GM21529 (cell line): ENCODE data around the gene DOCK2.

Source experiments
- ATAC-seq: cut with Tn5 transposase; IDR thresholded peaks from one replicate; pipeline ENCODE4 v1.9.1; 2021; ENCODE audit not compliant: unreplicated experiment

Gene DOCK2

DNA sequence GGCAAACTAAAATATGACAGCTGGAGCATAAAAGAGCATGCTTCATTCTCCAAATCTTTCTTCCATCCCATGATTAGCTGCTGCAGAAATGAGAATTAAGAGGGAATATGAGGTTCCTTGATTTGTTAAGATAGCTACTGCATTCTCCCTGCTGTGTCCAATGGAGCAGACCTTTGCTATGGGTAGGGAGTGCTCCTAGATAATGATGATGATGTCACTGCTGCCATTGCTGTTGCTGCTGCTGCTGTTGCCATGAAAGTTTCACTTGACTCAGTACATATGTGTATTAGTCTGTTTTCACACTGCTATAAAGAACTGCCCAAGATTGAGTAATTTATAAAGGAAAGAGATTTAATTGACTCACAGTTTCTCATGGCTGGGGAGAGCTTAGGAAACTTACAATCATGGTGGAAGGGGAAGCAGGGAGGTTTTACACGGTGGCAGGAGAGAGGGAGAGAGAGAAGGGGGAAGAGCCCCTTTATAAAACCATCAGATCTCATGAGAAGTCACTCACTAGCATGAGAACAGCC, 214.3 kb downstream of the DOCK2 start:
- no peak for ATAC-seq

DNA sequence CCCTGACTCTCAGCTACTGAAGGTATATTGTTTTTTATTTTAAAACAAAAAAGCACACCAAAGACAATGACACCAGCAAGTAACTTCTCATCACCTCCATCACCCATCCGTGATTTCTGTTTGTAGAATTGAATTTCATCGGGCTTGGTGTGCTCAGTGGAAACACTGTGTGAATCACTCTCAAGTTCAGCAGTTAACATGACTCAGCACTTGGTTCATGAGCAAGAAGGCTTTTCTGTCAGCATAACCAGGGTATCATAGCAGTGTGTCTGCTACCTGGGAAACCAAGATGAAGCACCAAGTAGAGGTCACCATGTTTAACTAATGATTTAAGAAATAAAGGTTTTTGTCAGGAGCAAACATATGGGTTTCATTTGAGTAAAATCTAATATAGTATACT, 219.5 kb downstream of the DOCK2 start:
- no peak for ATAC-seq

GRCh38 chr5:169860585-169860984, 223.5 kb downstream of the DOCK2 start:
- peak; percentile 72 for ATAC-seq

GRCh38 chr5:169861433-169861832, 224.4 kb downstream of the DOCK2 start:
- no peak for ATAC-seq

DNA sequence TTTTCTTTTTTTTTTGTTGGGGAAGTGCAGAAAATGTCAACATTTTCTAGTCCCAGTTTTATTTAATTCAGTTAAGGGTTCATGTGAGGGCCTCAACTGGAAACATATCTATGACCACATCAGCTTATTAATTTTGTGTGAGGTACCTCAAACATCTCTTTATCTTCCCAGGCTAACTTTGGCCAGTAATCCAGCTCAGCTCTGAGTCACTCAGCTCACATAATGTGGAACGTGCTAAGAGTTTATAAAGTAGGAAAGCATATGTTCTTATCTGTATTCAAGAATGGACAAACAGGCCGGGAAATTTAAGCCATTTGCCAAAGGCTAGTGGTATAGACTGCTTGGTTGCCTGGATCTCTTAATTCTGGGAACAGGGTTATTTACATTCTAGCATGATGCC, 224.9 kb downstream of the DOCK2 start:
- no peak for ATAC-seq

- no peak for ATAC-seq
Measured at GRCh38 chr5:169862391-169862811, 225.3 kb downstream of the DOCK2 start.

DNA sequence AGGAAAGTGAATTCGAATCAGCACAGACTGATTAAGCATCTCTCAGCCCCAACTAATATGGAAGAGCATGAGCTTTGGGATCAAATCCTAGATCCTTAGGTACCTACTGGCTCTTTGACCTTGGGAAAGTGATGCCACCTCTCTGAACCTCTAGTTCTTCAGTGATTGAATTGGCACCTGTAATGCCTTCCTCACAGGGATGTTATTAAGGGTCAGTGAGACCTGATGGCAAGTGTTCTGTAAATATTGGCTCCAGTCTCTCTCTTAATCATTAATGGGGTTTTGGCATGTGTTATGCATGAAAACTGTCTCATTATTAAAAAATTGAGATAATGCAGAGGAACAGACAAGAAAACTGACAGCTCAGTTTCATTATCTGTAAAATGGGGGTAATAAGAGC, 227.4 kb downstream of the DOCK2 start:
- ATAC-seq = no peak

DNA sequence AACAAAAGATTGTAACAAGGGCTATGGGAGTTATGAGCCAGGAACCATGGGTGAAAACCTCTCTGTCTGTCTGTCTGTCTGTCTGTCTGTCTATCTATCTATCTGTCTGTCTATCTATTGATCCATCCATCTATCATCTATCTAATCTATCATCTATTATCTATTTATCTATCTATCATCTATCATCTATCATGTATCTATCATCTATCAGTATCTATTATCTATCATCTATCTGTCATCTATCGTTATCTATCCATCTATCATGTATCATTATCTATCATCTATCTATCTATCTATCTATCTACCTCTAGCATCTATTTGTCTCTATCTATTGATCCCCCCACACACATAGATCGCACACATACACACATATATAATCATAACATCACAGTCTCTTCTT, 230.3 kb downstream of the DOCK2 start:
- no peak for ATAC-seq

DNA sequence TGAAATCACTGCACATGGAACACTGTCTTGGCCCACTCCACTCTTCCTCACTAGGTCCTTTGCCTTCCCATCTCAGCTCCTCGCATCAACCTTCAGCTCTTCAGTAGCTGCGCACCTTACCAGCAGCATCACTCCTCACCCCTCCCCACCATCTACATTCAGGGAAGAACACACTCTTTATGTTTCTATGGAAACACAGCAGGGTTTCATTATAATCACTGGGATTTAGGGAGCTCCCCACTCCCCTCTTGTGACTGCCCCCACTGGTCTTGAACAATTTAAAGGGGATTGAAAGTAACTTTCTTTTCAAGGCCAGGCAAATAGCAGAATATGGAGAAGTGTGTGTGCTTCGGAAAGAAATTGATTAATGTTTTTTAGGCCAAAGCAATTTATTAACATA, 232.0 kb downstream of the DOCK2 start:
- no peak for ATAC-seq

GRCh38 chr5:169870211-169870610, 233.1 kb downstream of the DOCK2 start:
- no peak for ATAC-seq

DNA sequence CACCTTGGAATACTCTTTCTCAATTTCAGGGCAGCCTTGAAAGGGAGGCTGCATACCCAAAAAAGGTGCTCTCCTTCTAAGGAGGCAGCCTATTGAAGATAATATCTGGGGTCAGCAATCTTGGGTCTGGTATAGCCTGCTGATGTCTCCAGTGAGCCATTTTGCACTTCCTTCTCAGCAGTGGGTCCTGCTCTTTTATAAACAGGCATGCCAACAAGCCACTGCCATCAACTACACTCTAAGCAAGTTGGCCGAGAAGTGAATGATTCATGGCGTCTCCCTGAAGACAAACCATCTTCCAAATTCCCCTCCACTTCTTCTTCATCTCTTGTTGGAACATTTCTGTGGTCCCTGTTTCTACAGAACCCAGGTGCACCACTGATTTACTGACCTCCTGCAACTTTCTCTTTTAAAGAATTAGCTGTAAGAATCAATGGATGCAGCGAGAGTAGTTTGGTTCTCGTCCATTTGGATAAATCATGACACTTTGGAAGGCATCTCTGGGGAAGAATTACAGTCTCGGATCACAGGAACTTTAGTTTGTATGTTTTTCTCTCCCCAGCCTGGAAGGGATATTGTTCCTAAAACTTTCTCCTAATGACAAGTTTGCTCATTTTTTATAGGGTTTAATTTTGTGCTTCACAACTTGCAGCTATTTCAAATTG, 234.9 kb downstream of the DOCK2 start:
- ATAC-seq = no peak

DNA sequence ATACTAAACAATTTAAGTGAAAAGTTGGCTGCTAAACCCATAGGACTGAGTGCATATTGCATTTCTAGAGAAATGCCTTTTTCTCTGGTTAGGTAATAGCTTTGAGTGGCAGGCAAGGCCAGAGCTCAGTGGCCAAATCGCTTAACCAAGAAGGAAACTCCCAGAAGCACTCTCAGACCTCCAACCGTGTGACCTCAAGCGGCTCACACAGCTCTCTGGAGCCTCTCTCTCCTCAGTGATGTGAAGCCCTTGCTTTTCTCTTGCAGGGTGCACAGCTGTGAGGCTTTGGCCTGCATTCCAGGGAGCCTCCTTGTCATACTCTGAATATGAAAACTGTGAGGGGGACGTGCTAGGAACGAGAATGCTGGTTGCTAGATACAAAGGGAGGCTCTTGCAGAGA, 236.6 kb downstream of the DOCK2 start:
- ATAC-seq = no peak

- no peak for ATAC-seq
Measured at GRCh38 chr5:169874621-169875020, 237.5 kb downstream of the DOCK2 start.

DNA sequence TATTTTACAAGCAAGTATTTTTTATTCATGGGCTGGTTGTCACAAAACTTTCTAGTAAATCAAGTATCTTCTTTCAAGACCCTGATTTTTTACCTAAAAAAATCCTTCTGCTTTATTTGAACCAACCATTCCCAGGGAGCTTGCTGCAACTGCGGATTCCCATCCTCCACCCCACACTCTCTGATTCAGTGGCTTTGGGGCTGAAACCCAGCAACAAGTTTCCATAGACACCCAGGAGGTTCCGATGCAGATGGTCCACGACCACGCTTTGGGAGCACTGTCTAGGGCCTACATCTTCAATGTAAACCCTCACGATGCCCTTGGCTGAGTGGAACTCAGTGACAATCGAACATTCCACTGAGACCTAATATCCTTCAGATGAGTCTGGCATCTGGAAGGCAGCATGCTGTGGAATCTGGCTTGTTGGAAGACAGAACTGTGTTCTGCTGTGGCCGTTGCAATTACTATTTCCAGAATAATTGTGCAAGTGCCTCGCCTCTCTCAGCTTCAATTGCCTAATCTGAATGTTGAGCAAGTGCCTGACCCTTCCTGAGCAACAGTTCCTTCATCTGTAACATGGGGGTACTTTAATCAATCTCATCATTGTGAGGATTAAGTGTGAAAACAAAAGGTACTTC, 238.1 kb downstream of the DOCK2 start:
- ATAC-seq = no peak

DNA sequence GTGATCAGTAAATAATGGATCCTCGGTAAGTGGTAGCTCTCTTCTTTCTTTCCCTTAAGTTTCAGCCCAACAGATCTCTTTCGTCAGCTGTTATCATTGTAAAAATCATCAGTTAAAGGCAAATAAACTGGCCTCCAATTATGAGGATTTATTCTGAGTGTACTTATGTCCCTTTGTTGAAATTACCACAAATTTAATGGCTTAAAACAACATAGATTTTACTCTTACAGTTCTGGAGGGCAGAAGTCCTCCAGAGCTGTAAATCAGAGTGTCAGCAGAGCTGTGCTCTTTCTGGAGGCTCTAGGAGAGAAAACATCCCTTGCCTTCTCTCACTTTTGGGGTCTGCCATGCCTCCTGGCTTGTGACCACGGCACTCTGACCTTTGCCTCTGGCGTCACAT, 238.7 kb downstream of the DOCK2 start:
- ATAC-seq = no peak

DNA sequence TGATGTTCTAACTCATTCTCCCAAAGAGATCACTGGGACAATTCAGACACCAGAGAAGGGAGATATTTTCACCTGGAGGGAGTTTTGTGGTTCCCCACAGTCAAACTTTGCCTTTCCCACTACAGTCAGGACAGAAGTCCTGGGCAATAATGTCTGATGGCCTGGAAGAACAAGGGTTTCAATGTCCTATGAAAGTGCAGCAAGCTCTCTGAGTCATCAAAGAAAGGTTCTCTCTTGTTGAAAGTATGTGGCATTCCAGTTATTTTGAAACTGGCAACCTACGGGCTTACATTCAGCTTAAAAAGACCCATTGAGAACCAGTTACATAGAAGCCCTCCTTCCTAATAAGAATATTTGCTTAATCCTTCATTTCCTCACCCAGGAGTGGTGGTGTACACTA, 239.3 kb downstream of the DOCK2 start:
- no peak for ATAC-seq

GRCh38 chr5:169880012-169880663, 243.1 kb downstream of the DOCK2 start:
- ATAC-seq = peak; percentile 87

GRCh38 chr5:169880785-169881184, 243.7 kb downstream of the DOCK2 start:
- ATAC-seq = no peak

DNA sequence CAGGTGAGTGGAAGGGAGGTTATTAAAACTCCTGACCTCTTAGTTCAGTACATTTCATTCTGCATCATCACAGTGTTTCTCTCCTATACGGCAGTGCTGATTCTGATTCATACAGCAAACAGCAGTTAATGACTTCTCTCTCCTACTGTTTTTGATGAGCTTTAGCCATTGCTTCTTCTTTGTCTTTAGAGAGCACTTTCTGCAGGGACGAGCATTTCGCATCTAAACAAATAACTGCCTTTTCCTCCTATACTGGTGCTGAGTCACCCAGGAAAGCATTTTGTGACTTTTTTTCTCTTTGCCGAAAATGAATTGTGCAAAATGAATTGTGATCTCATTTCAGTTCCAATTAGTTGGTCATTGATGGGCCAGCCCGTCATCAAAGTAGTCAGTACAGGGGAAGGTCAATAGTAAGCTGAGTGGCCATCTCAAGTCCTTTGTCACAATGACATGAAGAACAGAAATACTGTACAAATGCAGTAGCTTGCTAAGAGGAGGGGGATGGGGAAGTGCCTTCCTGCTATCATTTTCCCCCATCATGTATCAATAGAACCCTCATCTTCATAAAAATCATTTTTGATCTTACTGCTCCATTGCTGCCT, 244.7 kb downstream of the DOCK2 start:
- ATAC-seq = no peak

GRCh38 chr5:169886033-169886432, 249.0 kb downstream of the DOCK2 start:
- ATAC-seq = peak; percentile 59

DNA sequence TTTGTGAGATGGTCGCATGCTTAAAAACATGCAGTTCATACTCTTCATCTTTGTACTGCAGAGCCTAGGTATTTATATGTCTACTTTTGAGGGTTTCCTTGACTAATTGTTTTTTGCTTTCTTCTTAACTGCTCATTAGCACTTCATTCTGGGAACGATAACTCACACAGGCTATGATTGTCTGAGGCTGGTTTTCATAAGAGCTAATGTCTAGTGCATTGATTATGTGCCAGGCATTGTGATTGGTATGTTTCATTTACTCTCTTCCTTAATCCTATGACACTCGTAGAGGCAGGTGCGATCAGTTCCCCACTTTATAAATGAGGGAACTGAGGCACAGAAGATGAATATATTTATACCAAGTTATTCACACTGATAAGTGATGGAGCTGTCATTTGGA, 249.6 kb downstream of the DOCK2 start:
- no peak for ATAC-seq

DNA sequence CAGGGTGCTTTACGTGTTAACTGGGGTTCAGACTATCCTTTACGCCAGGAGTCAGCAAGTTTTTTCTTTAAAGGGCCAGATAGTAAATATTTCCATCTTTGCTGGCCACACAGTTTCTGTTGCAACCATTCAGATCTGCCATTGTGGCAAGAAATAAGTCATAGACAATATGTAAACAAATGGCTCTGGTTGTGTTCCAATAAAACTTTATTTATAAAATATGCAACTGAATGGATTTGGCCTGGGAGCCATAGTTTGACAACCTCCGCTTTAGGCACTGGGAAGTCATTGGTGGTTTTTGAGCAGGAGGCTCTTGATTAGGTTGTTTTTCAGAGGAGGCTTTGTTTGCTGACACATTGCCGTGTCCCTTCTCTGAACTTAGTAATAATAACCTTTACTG, 252.5 kb downstream of the DOCK2 start:
- no peak for ATAC-seq
